Ishikawa (cell line): ENCODE data around the gene PIWIL1.

Experiments used
- CEBPB ChIP-seq: IDR thresholded peaks from 2 replicates; pipeline ENCODE4 v1.6.1; 2012
- CREB1 ChIP-seq: IDR thresholded peaks from 2 replicates; pipeline ENCODE4 v1.6.1; 2012; ENCODE audit warnings: low read depth
- EGR1 ChIP-seq: IDR thresholded peaks from 2 replicates; pipeline ENCODE4 v1.6.1; 2012
- EP300 ChIP-seq: IDR thresholded peaks from 2 replicates; pipeline ENCODE4 v1.6.1; 2012; ENCODE audit warnings: borderline replicate concordance
- FOXM1 ChIP-seq: IDR thresholded peaks from 2 replicates; pipeline ENCODE4 v1.6.1; 2012; ENCODE audit warnings: low read depth, borderline replicate concordance
- MAX ChIP-seq: IDR thresholded peaks from 2 replicates; pipeline ENCODE4 v1.6.1; 2012
- RAD21 ChIP-seq: IDR thresholded peaks from 2 replicates; pipeline ENCODE4 v1.6.1; 2012; ENCODE audit warnings: low read depth
- TAF1 ChIP-seq: IDR thresholded peaks from 2 replicates; pipeline ENCODE4 v1.6.1; 2012; ENCODE audit warnings: low read depth, mild to moderate bottlenecking
- TCF12 ChIP-seq: IDR thresholded peaks from 2 replicates; pipeline ENCODE4 v1.6.1; 2012; ENCODE audit warnings: low read depth
- TEAD4 ChIP-seq: IDR thresholded peaks from 2 replicates; pipeline ENCODE4 v1.6.1; 2012
- USF1 ChIP-seq: IDR thresholded peaks from 2 replicates; pipeline ENCODE4 v1.6.1; 2012
- YY1 ChIP-seq: IDR thresholded peaks from 2 replicates; pipeline ENCODE4 v1.6.1; 2012; ENCODE audit warnings: low read depth
- ZBTB7A ChIP-seq: IDR thresholded peaks from 2 replicates; pipeline ENCODE4 v1.6.1; 2012; ENCODE audit warnings: low read depth
- TF ChIP-seq, protein P1 (sequence below): IDR thresholded peaks from 2 replicates; pipeline ENCODE4 v1.6.1; 2012; ENCODE audit warnings: low read depth, mild to moderate bottlenecking

DNA sequence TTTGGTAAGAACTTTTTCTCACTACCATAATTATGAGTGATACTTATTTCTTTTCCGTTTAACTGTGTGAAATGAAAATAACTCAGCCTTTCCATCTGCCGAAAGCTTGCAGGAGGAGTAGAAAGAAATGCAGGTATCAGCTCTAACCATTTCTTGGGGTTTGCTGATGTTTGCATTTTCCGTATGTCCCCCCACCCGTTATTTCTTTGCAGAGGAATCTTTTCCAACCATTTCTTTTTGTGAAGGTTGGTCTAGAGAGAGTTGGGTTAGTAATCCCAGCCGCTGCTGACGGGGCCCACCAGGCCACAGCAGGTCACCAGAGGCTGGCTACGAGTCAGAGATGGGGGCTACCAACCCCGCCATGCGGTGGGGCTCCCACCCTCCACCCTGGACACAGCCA, 7.0 kb upstream of the PIWIL1 start:
- no peak for TF ChIP-seq TAF1
- TF ChIP-seq EP300: no peak
- no peak for TF ChIP-seq CEBPB
- TF ChIP-seq USF1: no peak
- no peak for TF ChIP-seq TCF12
- no peak for TF ChIP-seq CREB1
- no peak for TF ChIP-seq RAD21
- no peak for TF ChIP-seq ZBTB7A
- TF ChIP-seq TEAD4: no peak
- TF ChIP-seq FOXM1: no peak
- no peak for TF ChIP-seq YY1
- TF ChIP-seq, protein P1, sequence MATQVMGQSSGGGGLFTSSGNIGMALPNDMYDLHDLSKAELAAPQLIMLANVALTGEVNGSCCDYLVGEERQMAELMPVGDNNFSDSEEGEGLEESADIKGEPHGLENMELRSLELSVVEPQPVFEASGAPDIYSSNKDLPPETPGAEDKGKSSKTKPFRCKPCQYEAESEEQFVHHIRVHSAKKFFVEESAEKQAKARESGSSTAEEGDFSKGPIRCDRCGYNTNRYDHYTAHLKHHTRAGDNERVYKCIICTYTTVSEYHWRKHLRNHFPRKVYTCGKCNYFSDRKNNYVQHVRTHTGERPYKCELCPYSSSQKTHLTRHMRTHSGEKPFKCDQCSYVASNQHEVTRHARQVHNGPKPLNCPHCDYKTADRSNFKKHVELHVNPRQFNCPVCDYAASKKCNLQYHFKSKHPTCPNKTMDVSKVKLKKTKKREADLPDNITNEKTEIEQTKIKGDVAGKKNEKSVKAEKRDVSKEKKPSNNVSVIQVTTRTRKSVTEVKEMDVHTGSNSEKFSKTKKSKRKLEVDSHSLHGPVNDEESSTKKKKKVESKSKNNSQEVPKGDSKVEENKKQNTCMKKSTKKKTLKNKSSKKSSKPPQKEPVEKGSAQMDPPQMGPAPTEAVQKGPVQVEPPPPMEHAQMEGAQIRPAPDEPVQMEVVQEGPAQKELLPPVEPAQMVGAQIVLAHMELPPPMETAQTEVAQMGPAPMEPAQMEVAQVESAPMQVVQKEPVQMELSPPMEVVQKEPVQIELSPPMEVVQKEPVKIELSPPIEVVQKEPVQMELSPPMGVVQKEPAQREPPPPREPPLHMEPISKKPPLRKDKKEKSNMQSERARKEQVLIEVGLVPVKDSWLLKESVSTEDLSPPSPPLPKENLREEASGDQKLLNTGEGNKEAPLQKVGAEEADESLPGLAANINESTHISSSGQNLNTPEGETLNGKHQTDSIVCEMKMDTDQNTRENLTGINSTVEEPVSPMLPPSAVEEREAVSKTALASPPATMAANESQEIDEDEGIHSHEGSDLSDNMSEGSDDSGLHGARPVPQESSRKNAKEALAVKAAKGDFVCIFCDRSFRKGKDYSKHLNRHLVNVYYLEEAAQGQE: no peak
- TF ChIP-seq MAX: no peak
- no peak for TF ChIP-seq EGR1
